ENCODE results near the gene TMEM208. TPM values are rescaled to one million over a fixed set of nuclear protein-coding genes. Genes with fewer than 3 reads are reported as not detected.

The TMEM208 gene
- polyA plus RNA-seq, 1 of the 3 experiments (the other 2 are of a cell fraction) = 98.2 TPM

DNA sequence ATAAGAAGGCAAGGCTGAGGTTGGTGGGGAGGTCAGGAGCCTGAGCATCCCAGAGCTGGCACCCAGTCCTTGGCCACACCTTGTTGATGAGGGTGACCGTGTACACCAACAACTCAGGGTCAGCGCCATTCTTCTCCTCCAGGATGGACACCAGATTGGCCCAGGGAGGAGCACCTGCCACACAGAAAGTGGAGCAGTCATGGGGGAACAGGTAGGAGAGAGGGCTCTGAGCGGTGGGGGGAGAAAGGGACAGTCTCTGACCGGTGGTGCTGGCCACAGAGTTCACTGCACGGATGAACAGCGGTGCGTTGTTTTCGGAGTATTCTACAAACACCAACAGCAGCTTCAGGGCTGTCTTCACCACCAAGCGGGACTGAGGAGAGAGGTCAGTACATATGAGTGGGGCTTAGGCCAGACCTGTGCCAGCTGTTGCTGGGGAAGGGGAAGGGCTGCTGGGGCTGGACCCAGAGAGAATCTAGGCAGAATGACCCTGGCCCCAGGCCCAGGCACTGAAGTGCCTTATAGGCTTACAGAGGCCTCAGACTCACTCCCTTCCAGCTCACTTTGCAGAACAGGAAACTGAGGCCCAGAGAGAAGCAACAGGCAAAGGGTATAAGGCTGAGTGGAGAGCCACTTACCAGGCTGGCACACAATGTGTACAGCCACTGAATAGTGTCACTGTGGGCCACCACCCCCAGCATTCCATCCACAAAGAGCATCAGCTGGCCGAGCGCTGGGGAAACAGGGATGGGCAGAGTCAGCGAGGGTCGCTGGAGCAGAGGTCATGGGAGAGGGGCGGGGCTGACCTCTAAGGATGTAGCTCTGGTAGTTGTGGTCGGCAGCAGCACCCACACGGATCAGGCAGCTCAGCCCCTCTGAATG lies 10.7 kb downstream of the TMEM208 start:
- Histone ChIP-seq H3K36me3 (replicated peaks in 1 of 2; ENCODE audit: control insufficient read depth in 1 of 2, insufficient read depth in 2 of 2, low read length in 1 of 2) (peaks cover 49 to 51% of the 10 kb centered on the region in 2 experiments), H3K4me2 (no peak overlapping the region), H3K9ac (no peak overlapping the region), H3K4me3 (ENCODE audit: low read depth in 2 of 2, low read length in 1 of 2) (no peak overlapping the region), H3K9me3 (no peaks in the 10 kb centered on the region), H3K27me3 (ENCODE audit: insufficient read depth) (no peaks in the 10 kb centered on the region), H2AFZ (ENCODE audit: low read depth) (no peak overlapping the region), H4K20me1 (ENCODE audit: insufficient read depth) (no peaks in the 10 kb centered on the region), H3K9me2 (no peaks in the 10 kb centered on the region), H3F3A (replicated peaks; ENCODE audit: insufficient read depth) (peaks cover 49% of the 10 kb centered on the region), H3K27ac (ENCODE audit: low read depth in 2 of 2, low read length in 1 of 2) (no peak overlapping the region), H3K4me1 (ENCODE audit: control insufficient read depth in 1 of 2, insufficient read depth in 2 of 2, low read depth in 1 of 2, low read length in 1 of 2) (peaks cover 10 to 26% of the 10 kb centered on the region in 2 experiments; a peak in 3 of 4 replicates), H3K79me2 (ENCODE audit: insufficient read depth) (peaks cover 38% of the 10 kb centered on the region)
- ChIA-PET CTCF (interaction anchor here (1.3 to 1.9 kb wide), 2 partner anchors 9 to 10 kb away, joined by 3 to 7 read pairs; partner anchors contain the start of gene TMEM208), POLR2A (interaction anchor here (1.3 to 1.7 kb wide), 2 partner anchors 10 to 64 kb away, joined by 4 to 6 read pairs; partner anchors contain the start of gene TMEM208)
- TF ChIP-seq FOXJ3 (CRISPR knock-in tag; IDR thresholded peaks at IDR 0.05) = no peak
- no peak for TF ChIP-seq JUND (IDR thresholded peaks at IDR 0.05)
- no peak for TF ChIP-seq NFIC (IDR thresholded peaks at IDR 0.05; ENCODE audit: borderline replicate concordance)
- TF ChIP-seq, protein P1, sequence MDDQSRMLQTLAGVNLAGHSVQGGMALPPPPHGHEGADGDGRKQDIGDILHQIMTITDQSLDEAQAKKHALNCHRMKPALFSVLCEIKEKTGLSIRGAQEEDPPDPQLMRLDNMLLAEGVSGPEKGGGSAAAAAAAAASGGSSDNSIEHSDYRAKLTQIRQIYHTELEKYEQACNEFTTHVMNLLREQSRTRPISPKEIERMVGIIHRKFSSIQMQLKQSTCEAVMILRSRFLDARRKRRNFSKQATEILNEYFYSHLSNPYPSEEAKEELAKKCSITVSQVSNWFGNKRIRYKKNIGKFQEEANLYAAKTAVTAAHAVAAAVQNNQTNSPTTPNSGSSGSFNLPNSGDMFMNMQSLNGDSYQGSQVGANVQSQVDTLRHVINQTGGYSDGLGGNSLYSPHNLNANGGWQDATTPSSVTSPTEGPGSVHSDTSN (IDR thresholded peaks at IDR 0.05) = no peak
- TF ChIP-seq, protein P2, sequence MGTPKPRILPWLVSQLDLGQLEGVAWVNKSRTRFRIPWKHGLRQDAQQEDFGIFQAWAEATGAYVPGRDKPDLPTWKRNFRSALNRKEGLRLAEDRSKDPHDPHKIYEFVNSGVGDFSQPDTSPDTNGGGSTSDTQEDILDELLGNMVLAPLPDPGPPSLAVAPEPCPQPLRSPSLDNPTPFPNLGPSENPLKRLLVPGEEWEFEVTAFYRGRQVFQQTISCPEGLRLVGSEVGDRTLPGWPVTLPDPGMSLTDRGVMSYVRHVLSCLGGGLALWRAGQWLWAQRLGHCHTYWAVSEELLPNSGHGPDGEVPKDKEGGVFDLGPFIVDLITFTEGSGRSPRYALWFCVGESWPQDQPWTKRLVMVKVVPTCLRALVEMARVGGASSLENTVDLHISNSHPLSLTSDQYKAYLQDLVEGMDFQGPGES (IDR thresholded peaks at IDR 0.05; ENCODE audit: low read depth, low read length) = no peak
- TF ChIP-seq, protein P3, sequence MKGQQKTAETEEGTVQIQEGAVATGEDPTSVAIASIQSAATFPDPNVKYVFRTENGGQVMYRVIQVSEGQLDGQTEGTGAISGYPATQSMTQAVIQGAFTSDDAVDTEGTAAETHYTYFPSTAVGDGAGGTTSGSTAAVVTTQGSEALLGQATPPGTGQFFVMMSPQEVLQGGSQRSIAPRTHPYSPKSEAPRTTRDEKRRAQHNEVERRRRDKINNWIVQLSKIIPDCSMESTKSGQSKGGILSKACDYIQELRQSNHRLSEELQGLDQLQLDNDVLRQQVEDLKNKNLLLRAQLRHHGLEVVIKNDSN (IDR thresholded peaks at IDR 0.05; ENCODE audit: borderline replicate concordance, low read depth) = no peak
- TF ChIP-seq RAD21 (IDR thresholded peaks at IDR 0.05; ENCODE audit: low read length) = no peak
- no peak for TF ChIP-seq ELF1 (IDR thresholded peaks at IDR 0.05)
- TF ChIP-seq, protein P4, sequence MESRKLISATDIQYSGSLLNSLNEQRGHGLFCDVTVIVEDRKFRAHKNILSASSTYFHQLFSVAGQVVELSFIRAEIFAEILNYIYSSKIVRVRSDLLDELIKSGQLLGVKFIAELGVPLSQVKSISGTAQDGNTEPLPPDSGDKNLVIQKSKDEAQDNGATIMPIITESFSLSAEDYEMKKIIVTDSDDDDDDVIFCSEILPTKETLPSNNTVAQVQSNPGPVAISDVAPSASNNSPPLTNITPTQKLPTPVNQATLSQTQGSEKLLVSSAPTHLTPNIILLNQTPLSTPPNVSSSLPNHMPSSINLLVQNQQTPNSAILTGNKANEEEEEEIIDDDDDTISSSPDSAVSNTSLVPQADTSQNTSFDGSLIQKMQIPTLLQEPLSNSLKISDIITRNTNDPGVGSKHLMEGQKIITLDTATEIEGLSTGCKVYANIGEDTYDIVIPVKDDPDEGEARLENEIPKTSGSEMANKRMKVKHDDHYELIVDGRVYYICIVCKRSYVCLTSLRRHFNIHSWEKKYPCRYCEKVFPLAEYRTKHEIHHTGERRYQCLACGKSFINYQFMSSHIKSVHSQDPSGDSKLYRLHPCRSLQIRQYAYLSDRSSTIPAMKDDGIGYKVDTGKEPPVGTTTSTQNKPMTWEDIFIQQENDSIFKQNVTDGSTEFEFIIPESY (IDR thresholded peaks at IDR 0.05; ENCODE audit: borderline replicate concordance, low read depth) = no peak
- TF ChIP-seq NRF1 (IDR thresholded peaks at IDR 0.05; ENCODE audit: low read depth, low read length) = no peak
- no peak for TF ChIP-seq GABPA (IDR thresholded peaks at IDR 0.05; ENCODE audit: low read depth)
- no peak for TF ChIP-seq MXI1 (IDR thresholded peaks at IDR 0.05; ENCODE audit: low read depth, low read length)
- no peak for TF ChIP-seq POLR2AphosphoS5 (IDR thresholded peaks at IDR 0.05; ENCODE audit: low read depth, low read length)
- TF ChIP-seq RCOR1 (IDR thresholded peaks at IDR 0.05; ENCODE audit: low read length) = no peak
- TF ChIP-seq MEF2A (IDR thresholded peaks at IDR 0.05; ENCODE audit: borderline replicate concordance, low read depth) = no peak
- TF ChIP-seq, protein P5, sequence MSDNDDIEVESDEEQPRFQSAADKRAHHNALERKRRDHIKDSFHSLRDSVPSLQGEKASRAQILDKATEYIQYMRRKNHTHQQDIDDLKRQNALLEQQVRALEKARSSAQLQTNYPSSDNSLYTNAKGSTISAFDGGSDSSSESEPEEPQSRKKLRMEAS (IDR thresholded peaks at IDR 0.05; ENCODE audit: low read depth) = no peak
- WGBS (ENCODE audit: low lambda C conversion rate) = 88% methylated on average over 15 of the region's 16 CpGs
- DNase-seq = no peak

Data from SK-N-SH (cell line).